Measurements from ENCODE around the gene MS4A6A. TPM values are rescaled to one million over a fixed set of nuclear protein-coding genes. Genes with fewer than 3 reads are reported as not detected.
A peak's percentile ranks its signal among the peaks of the same experiment; 100 is the strongest.
"Not testable (repeated sequence)": the region's sequence is repeated elsewhere in the genome, so short reads cannot be mapped to it uniquely, and the experiment has no call there.

The MS4A6A gene
- total and polyA plus RNA-seq, 9 donors = 18.8 to 29.2 (median 25.0) TPM

DNA sequence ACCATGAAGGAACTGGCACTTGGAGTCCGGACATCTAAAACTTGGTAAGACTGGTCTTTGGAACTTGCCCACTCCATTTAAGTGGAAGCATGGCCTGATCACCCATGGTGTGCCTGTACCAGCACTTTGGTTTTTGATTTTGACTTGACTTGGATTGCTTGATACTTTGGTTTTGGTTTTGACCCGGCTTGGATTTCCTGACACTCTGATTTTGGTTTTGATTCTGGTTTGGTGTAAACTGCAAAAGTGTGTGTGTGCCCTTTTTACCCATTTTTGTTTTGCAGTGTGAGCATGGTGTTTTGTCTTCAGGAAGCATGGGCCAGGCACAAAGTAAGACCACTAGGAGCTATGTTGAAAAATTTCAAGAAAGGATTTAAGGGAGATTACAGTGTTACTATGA is 3.2 kb upstream of the MS4A6A start:
- H3K27ac ChIP-seq (ENCODE audit: low read length) = peak overlapping the region; percentile 35
- WGBS (ENCODE audit: insufficient coverage) = no CpG with 5 or more reads among the region's 2 CpGs
- not testable (repeated sequence) for H3K4me3 ChIP-seq (ENCODE audit: low read length); H3K27me3 ChIP-seq (ENCODE audit: control insufficient read depth, insufficient read depth, low read length); DNase-seq; H3K9me3 ChIP-seq (replicated peaks; ENCODE audit: control insufficient read depth, low read depth, low read length); H3K36me3 ChIP-seq (ENCODE audit: control insufficient read depth, insufficient read depth, low read length); H3K4me1 ChIP-seq (ENCODE audit: control insufficient read depth, insufficient read depth, low read length)

DNA sequence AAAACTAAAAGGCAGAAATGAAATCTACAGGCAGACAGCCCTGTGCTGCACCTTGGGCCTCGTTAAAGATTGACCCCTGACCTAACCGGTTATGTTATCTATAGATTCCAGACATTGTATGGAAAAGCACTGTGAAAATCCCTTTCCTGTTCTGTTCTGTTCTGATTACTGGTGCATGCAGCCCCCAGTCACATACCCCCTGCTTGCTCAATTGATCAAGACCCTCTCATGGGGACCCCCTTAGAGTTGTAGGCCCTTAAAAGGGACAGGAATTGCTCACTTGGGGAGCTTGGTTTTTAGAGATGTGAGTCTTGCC is 2.6 kb upstream of the MS4A6A start:
- not testable (repeated sequence) for H3K9me3 ChIP-seq (replicated peaks; ENCODE audit: control insufficient read depth, low read depth, low read length); DNase-seq; H3K4me1 ChIP-seq (ENCODE audit: control insufficient read depth, insufficient read depth, low read length); H3K27me3 ChIP-seq (ENCODE audit: control insufficient read depth, insufficient read depth, low read length); H3K4me3 ChIP-seq (ENCODE audit: low read length); H3K27ac ChIP-seq (ENCODE audit: low read length); H3K36me3 ChIP-seq (ENCODE audit: control insufficient read depth, insufficient read depth, low read length)
- no CpG with 5 or more reads among the region's 2 CpGs for WGBS (ENCODE audit: insufficient coverage)

DNA sequence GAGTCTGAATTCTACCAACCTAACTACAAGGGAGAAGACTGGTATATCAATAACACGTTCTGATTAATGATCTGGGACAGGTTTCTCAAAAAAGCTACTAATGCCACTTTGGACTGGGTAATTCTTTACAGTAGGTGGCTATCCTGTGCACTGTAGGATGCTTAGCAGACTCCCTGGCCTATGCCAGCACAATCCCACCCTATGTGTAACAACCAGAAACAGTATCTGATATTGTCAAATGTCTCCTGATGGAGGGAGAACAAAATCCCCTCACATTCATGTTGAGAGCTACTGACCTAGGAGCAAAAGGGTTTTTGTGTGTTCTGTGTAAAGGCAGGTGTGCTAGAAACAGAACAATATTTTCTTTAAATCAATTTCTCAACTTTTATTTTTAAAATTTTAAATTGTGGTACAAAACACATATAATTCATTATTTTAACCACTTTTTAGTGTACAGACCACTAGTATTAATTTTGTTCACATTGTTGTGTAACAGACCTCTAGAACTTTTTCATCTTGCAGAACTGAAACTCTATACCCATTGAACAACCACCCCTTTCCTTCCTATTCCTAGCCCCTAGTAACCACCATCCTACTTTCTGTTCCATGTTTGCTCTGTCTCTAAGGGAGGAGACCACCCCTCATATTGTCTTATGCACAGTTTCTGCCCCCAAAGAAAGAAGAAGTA is 2.1 kb upstream of the MS4A6A start:
- H3K4me3 ChIP-seq (ENCODE audit: low read length) = no peak overlapping the region
- no peaks in the 10 kb centered on the region for H3K4me1 ChIP-seq (ENCODE audit: control insufficient read depth, insufficient read depth, low read length)
- no peak overlapping the region for H3K27ac ChIP-seq (ENCODE audit: low read length)
- no peaks in the 10 kb centered on the region for H3K9me3 ChIP-seq (replicated peaks; ENCODE audit: control insufficient read depth, low read depth, low read length)
- no CpG with 5 or more reads among the region's 1 CpG for WGBS (ENCODE audit: insufficient coverage)
- peak; percentile 74 for DNase-seq
- no peaks in the 10 kb centered on the region for H3K36me3 ChIP-seq (ENCODE audit: control insufficient read depth, insufficient read depth, low read length)
- H3K27me3 ChIP-seq (ENCODE audit: control insufficient read depth, insufficient read depth, low read length) = no peaks in the 10 kb centered on the region

DNA sequence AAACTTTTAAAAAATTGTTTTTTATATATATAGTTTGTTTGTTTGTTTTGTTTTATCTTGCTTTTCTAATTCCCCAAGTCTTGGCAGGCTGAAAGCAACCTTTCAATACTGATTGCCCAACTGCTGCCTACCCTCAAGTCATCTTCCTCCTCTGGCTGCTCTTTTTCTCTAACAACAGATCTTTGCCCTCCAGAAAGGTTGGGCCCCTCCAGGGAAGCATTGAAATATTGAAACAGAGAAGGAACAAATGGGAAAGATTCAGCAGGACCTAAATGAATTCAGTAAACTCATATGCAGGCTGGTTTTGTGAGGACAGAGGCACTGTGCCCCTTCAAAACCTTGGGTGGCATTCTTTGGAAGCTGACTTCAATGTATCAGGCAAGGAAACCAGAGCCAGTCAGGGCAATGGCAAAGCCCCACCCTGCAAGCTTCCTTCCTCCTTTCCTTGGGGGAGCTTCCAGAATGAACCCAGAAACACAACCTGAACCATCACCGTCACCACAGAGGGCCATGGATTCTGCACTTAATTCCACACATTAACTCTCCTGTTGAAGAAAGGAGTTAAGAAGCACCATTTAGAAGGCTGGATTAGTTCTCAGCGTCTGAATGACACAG is 815 bp upstream of the MS4A6A start:
- no peaks in the 10 kb centered on the region for H3K9me3 ChIP-seq (replicated peaks; ENCODE audit: control insufficient read depth, low read depth, low read length)
- H3K36me3 ChIP-seq (ENCODE audit: control insufficient read depth, insufficient read depth, low read length) = no peaks in the 10 kb centered on the region
- H3K27ac ChIP-seq (ENCODE audit: low read length) = peak overlapping the region; percentile 37
- H3K27me3 ChIP-seq (ENCODE audit: control insufficient read depth, insufficient read depth, low read length) = no peaks in the 10 kb centered on the region
- no peak overlapping the region for H3K4me3 ChIP-seq (ENCODE audit: low read length)
- DNase-seq = peak; percentile 31
- H3K4me1 ChIP-seq (ENCODE audit: control insufficient read depth, insufficient read depth, low read length) = no peaks in the 10 kb centered on the region
- WGBS (ENCODE audit: insufficient coverage) = no CpG with 5 or more reads among the region's 2 CpGs

DNA sequence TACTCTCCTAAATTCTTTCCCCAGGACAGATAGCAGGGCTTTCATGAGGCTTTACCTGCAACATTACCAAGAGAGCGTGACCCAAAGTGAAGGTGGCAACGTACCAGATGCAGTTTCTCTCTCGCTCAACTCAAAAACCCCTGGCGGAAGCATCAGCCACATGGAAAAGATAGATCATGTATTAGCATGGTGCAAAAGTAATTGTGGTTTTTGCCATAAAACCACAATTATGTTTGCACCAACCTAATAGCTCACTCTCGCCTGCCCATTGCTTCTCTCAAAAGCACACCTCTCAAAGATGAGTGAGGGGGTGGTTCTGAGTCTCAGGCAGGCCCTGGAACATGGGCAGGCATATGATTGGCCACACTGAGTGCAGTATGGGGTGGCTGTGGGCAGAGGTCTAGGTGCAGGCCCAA is 7.0 kb downstream of the MS4A6A start:
- Histone ChIP-seq H3K27ac (ENCODE audit: low read length) (no peak overlapping the region), H3K27me3 (ENCODE audit: control insufficient read depth, insufficient read depth, low read length) (no peaks in the 10 kb centered on the region), H3K9me3 (replicated peaks; ENCODE audit: control insufficient read depth, low read depth, low read length) (no peaks in the 10 kb centered on the region), H3K4me1 (ENCODE audit: control insufficient read depth, insufficient read depth, low read length) (no peaks in the 10 kb centered on the region), H3K36me3 (ENCODE audit: control insufficient read depth, insufficient read depth, low read length) (no peaks in the 10 kb centered on the region), H3K4me3 (ENCODE audit: low read length) (no peak overlapping the region)
- DNase-seq = no peak
- WGBS (ENCODE audit: insufficient coverage) = 100% methylated on average over 1 of the region's 5 CpGs

DNA sequence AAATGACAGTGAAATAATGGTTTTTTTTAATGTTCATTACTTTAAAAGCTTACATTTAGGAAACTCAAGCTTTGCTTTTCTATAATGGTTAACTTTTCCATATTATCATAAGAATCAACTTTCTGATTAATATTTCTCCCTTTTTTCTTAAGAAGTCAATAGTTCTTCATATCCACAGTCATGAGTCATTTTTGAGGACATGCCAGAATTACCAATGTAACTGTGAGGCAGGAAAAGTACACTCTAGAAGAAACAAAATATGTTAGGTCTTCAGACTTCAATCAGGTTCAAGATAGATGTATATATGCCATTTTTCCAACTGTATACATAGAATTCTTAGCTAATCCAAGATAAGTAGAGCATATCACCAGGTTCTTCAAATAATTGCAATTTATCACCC is 10.9 kb downstream of the MS4A6A start:
- Histone ChIP-seq H3K4me3 (ENCODE audit: low read length) (no peak overlapping the region), H3K36me3 (ENCODE audit: control insufficient read depth, insufficient read depth, low read length) (no peaks in the 10 kb centered on the region), H3K27ac (ENCODE audit: low read length) (no peak overlapping the region), H3K4me1 (ENCODE audit: control insufficient read depth, insufficient read depth, low read length) (no peaks in the 10 kb centered on the region), H3K27me3 (ENCODE audit: control insufficient read depth, insufficient read depth, low read length) (no peaks in the 10 kb centered on the region), H3K9me3 (replicated peaks; ENCODE audit: control insufficient read depth, low read depth, low read length) (peaks cover 5% of the 10 kb centered on the region)
- DNase-seq = no peak

DNA sequence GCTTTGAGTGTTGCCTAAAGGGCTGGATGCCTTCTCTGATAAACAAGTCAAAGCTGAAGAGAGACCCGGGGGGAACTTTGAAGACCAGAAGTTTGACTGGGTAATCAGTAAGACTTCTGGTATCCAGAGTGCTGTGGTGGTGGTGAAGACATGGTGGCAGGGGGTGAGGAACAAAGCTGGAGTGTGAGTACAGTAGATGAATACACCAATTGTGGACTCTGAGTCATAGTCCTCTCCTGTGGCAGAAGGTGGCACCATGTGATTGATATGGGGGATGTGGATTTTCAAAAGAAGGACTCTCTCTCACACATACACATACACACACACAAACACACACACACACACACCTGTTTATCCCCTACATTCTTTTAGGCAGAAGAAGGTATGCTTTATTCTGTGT is 12.3 kb downstream of the MS4A6A start:
- Histone ChIP-seq H3K27ac (ENCODE audit: low read length) (no peak overlapping the region), H3K4me3 (ENCODE audit: low read length) (no peak overlapping the region), H3K9me3 (replicated peaks; ENCODE audit: control insufficient read depth, low read depth, low read length) (peaks cover 5% of the 10 kb centered on the region), H3K36me3 (ENCODE audit: control insufficient read depth, insufficient read depth, low read length) (no peaks in the 10 kb centered on the region), H3K4me1 (ENCODE audit: control insufficient read depth, insufficient read depth, low read length) (no peaks in the 10 kb centered on the region), H3K27me3 (ENCODE audit: control insufficient read depth, insufficient read depth, low read length) (no peaks in the 10 kb centered on the region)
- DNase-seq = no peak
- 73% methylated on average over 1 of the region's 1 CpG for WGBS (ENCODE audit: insufficient coverage)

DNA sequence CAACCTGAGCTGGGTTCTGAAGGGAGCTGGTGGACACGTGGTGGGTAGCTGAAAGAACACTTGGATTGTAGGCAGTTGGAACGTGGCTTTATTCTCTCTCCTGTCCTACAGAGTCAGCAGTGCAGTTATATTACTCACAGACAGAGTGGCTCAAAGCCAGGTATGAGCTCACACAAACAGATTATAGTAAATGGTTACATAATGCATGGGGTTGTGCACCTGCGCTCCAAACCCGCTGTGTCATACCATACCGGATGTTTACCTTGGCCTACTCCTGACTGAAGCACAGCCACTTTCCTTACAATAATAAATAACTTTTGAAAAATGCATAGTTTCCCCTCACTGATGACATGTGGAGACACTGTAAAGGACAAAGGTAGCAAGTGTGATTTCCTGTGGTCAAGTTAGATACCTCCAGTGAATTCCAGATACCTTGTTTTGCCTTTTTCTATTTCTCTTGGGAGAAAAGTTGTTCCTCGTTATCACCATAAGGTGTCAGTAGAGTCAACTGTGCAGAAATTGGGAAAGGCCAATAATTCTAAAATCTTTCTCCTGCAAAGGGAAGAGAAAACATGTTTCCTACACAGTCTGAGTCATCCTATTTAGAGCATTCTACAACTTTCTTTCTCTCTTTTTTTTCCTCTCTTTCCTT is 13.5 kb downstream of the MS4A6A start:
- no CpG with 5 or more reads among the region's 6 CpGs for WGBS (ENCODE audit: insufficient coverage)
- H3K27ac ChIP-seq (ENCODE audit: low read length) = no peak overlapping the region

DNA sequence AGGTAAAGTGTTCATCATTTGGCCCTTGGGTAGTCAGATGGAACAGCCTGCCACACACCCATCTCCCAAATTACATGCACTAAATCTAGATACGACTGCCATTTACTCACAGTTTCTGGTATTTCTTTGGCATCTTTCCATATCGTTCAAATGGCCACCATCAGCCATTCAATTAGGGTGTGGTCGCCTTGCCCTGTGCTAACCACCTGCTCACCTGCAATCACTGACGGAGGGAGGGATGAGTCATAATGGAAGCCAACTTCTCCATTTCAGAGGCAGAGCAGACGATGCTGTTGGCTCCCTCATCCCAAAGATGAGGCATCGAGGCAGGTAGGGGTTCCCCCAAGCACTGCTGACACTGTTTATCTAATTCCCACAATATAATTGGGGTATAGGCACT is 14.6 kb downstream of the MS4A6A start:
- no peaks in the 10 kb centered on the region for H3K4me1 ChIP-seq (ENCODE audit: control insufficient read depth, insufficient read depth, low read length)
- no peak for DNase-seq
- no peaks in the 10 kb centered on the region for H3K36me3 ChIP-seq (ENCODE audit: control insufficient read depth, insufficient read depth, low read length)
- no peaks in the 10 kb centered on the region for H3K27me3 ChIP-seq (ENCODE audit: control insufficient read depth, insufficient read depth, low read length)
- no peak overlapping the region for H3K27ac ChIP-seq (ENCODE audit: low read length)
- WGBS (ENCODE audit: insufficient coverage) = 75% methylated on average over 3 of the region's 6 CpGs
- peaks cover 5% of the 10 kb centered on the region for H3K9me3 ChIP-seq (replicated peaks; ENCODE audit: control insufficient read depth, low read depth, low read length)
- no peak overlapping the region for H3K4me3 ChIP-seq (ENCODE audit: low read length)

More for the DNA sequence above, 13.5 kb downstream of the MS4A6A start:
- Histone ChIP-seq H3K27me3 (ENCODE audit: control insufficient read depth, insufficient read depth, low read length) (no peaks in the 10 kb centered on the region), H3K4me3 (ENCODE audit: low read length) (no peak overlapping the region), H3K9me3 (replicated peaks; ENCODE audit: control insufficient read depth, low read depth, low read length) (peaks cover 5% of the 10 kb centered on the region), H3K36me3 (ENCODE audit: control insufficient read depth, insufficient read depth, low read length) (no peaks in the 10 kb centered on the region), H3K4me1 (ENCODE audit: control insufficient read depth, insufficient read depth, low read length) (no peaks in the 10 kb centered on the region)
- peak; percentile 46 for DNase-seq

DNA sequence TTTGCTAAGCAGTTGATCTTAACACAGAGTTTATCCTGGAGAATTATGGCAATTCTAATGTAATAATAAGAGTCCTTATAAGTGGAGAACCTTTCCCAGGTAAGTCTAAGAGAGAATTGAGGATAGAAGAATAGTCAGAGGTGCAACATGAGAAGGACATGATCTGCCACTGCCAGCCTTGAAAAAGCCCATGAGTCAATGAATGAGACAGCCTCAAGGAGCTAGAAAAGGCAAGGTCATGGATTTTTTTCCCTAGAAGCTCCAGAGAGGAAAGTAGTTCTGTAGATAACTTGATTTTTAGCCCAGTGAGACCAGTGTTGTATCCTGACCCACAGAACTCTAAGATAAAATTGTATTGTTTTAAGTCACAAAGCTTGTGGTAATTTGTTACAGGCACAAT is 16.9 kb downstream of the MS4A6A start:
- Histone ChIP-seq H3K4me1 (ENCODE audit: control insufficient read depth, insufficient read depth, low read length) (no peaks in the 10 kb centered on the region), H3K4me3 (ENCODE audit: low read length) (no peak overlapping the region), H3K27ac (ENCODE audit: low read length) (no peak overlapping the region), H3K36me3 (ENCODE audit: control insufficient read depth, insufficient read depth, low read length) (no peaks in the 10 kb centered on the region), H3K27me3 (ENCODE audit: control insufficient read depth, insufficient read depth, low read length) (no peaks in the 10 kb centered on the region), H3K9me3 (replicated peaks; ENCODE audit: control insufficient read depth, low read depth, low read length) (peaks cover 5% of the 10 kb centered on the region)
- DNase-seq = no peak

Measured in muscle of leg (tissue), 11 donors.